SH-SY5Y (cell line): ENCODE measurements around the gene RPL13.

Experiments
- GATA2 ChIP-seq: IDR thresholded peaks from 2 replicates; pipeline ENCODE4 v1.6.1; 2011; ENCODE audit warnings: mild to moderate bottlenecking, low read depth, low read length
- GATA3 ChIP-seq: IDR thresholded peaks from 2 replicates; pipeline ENCODE4 v1.6.1; 2011; ENCODE audit warnings: low read depth, mild to moderate bottlenecking, low read length, moderate library complexity

DNA sequence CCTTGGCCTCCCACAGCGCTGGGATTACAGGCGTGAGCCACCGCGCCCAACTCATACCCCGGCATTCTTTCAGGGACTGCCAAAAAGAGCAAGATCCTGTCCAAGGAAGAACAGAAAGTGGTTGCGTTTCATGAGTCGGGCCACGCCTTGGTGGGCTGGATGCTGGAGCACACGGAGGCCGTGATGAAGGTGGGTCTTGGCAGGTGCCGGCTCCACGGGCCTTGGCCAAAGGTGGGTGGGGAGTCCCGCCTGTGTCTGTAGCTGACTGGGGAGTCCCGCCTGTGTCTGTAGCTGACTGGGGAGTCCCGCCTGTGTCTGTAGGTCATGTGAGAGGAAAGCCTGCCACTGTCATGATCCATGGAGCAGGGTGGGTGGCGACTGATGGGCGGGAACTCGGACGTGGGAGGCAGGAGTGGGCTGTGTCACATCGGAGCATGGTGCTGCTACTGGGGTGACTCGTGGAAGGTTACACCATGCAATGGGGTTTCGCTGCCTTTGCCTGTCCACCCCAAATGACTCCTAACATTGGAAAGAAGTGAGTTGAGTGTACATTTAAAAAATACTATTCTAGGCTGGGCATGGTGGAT, 10.0 kb upstream of the RPL13 start:
- no peak for TF ChIP-seq GATA2
- TF ChIP-seq GATA3: no peak
